Bronchial epithelial cell (primary cell): ENCODE measurements around the gene ANKRD6. TPM values are rescaled to one million over a fixed set of nuclear protein-coding genes. Genes with fewer than 3 reads are reported as not detected.
A peak's percentile ranks its signal among the peaks of the same experiment; 100 is the strongest.

Experiments used
- DNase-seq: peaks from one replicate; pipeline ENCODE4 v3.0.0-alpha.2; 2010; ENCODE audit warnings: low read depth
- FAIRE-seq: peaks from 2 replicates; lab custom pipeline; 2011; peaks lifted over from hg19 to GRCh38; lab: Jason Lieb, UNC
- H3K27me3 ChIP-seq: 2 replicates; pipeline ENCODE4 v1.5.1; 2011; ENCODE audit warnings: low read length; ENCODE audit not compliant: control insufficient read depth, insufficient read depth
- H3K36me3 ChIP-seq: 2 replicates; pipeline ENCODE4 v1.5.1; 2011; ENCODE audit warnings: low read length; ENCODE audit not compliant: control insufficient read depth, insufficient read depth
- H3K4me3 ChIP-seq: 2 replicates; pipeline ENCODE4 v1.5.1; 2011; ENCODE audit warnings: mild to moderate bottlenecking, low read depth, low read length, control low read depth
- total RNA-seq: library from RNA; depleted of rRNA; stranded (reverse); fragments of >200 nt; gene quantifications from 2 replicates; pipeline ENCODE4 v1.2.1, GENCODE V29; 2014
- TF ChIP-seq, protein P1 (sequence below): IDR thresholded peaks from 2 replicates; pipeline ENCODE4 v1.5.1; 2011; ENCODE audit warnings: mild to moderate bottlenecking, moderate library complexity, low read length, control low read depth, inconsistent platforms; ENCODE audit not compliant: insufficient read depth, severe bottlenecking

The ANKRD6 gene
- total RNA-seq, 1 donor from 2014 or later = 6.1 TPM

- DNase-seq (peak; percentile 40), FAIRE-seq (no peak)
- Histone ChIP-seq H3K4me3 (no peak overlapping the region), H3K27me3 (no peaks in the 10 kb centered on the region), H3K36me3 (no peaks in the 10 kb centered on the region)
- TF ChIP-seq, protein P1, sequence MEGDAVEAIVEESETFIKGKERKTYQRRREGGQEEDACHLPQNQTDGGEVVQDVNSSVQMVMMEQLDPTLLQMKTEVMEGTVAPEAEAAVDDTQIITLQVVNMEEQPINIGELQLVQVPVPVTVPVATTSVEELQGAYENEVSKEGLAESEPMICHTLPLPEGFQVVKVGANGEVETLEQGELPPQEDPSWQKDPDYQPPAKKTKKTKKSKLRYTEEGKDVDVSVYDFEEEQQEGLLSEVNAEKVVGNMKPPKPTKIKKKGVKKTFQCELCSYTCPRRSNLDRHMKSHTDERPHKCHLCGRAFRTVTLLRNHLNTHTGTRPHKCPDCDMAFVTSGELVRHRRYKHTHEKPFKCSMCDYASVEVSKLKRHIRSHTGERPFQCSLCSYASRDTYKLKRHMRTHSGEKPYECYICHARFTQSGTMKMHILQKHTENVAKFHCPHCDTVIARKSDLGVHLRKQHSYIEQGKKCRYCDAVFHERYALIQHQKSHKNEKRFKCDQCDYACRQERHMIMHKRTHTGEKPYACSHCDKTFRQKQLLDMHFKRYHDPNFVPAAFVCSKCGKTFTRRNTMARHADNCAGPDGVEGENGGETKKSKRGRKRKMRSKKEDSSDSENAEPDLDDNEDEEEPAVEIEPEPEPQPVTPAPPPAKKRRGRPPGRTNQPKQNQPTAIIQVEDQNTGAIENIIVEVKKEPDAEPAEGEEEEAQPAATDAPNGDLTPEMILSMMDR = no peak
These were observed 94.7 kb downstream of the ANKRD6 start for GRCh38 chr6:89527634-89528033.

- Histone ChIP-seq H3K27me3 (no peaks in the 10 kb centered on the region), H3K36me3 (no peaks in the 10 kb centered on the region), H3K4me3 (no peak overlapping the region)
- FAIRE-seq (no peak), DNase-seq (no peak)
- TF ChIP-seq, protein P1 = no peak
These were observed 95.9 kb downstream of the ANKRD6 start for GRCh38 chr6:89528866-89529265.

- no peaks in the 10 kb centered on the region for H3K36me3 ChIP-seq
- H3K4me3 ChIP-seq = no peak overlapping the region
- no peaks in the 10 kb centered on the region for H3K27me3 ChIP-seq
- TF ChIP-seq, protein P1 = no peak
- FAIRE-seq (no peak), DNase-seq (no peak)
These were observed 98.0 kb downstream of the ANKRD6 start for GRCh38 chr6:89530982-89531381.

DNA sequence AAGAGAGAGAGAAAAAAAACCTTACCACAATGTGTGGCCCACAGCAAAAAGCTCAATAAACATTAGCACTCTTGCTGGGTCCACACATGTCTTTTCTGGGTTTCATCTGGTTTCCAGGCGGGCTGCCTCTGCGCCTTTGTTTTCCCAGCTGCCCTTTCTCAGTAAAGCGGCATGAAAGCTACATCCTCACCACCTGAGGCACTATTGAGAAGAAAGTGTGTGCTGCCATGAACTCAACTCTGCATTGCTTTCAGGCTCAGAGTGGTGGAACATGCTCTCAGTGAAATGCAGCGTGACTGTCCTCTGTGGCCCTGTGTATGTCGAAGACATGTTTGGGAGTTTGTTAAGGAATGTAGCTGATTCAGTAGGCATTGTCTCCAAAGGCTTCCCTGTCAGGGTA, 103.3 kb downstream of the ANKRD6 start:
- Histone ChIP-seq H3K27me3 (no peaks in the 10 kb centered on the region), H3K4me3 (no peak overlapping the region), H3K36me3 (no peaks in the 10 kb centered on the region)
- DNase-seq (no peak), FAIRE-seq (peak; percentile 50)
- TF ChIP-seq, protein P1 = no peak

DNA sequence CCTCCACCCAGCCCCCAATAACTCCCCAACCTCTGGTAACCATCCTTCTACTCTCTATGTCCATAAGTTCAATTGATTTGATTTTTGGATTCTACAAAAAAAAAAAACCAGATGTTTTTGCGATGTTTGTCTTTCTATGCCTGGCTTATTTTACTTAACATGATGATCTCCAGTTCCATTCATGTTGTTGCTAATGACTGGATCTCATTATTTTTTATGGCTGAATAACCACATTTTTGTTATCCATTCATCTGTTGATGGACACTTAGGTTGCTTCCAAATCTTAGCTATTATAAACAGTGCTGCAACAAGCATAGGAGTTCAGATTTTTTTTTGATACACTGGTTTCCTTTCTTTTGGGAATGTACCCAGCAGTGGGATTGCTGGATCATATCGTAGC, 106.8 kb downstream of the ANKRD6 start:
- FAIRE-seq = no peak
- H3K36me3 ChIP-seq = no peaks in the 10 kb centered on the region

More for the DNA sequence above, 106.8 kb downstream of the ANKRD6 start:
- H3K27me3 ChIP-seq = no peaks in the 10 kb centered on the region
- TF ChIP-seq, protein P1 = no peak
- no peak overlapping the region for H3K4me3 ChIP-seq
- no peak for DNase-seq
